H1 (cell line): Measurements from ENCODE around the gene MAPRE2. TPM values are rescaled to one million over a fixed set of nuclear protein-coding genes. Genes with fewer than 3 reads are reported as not detected.

Experiments used
- BACH1 ChIP-seq: IDR thresholded peaks from 2 replicates; pipeline ENCODE4 v1.6.1; 2012; ENCODE audit warnings: low read length, improper control_type of control experiment
- CTCF ChIP-seq, 3 experiments: IDR thresholded peaks; 1 replicate in 2 of 3; 2 replicates in 1 of 3; pipeline versions ENCODE4 v1.5.1 to v1.6.1; 2011; ENCODE audit warnings: low read length in 3 of 3, mild to moderate bottlenecking in 3 of 3, inconsistent platforms in 2 of 3, low read depth in 1 of 3, moderate library complexity in 1 of 3; ENCODE audit not compliant: insufficient read depth in 1 of 3; ENCODE audit errors: control extremely low read depth in 1 of 3
- EZH2 ChIP-seq: fragments of 200-600 bp; sonication (generic); IDR thresholded peaks from 2 replicates; pipeline ENCODE4 v1.7.1; 2012; ENCODE audit warnings: low read depth, mild to moderate bottlenecking, moderate library complexity, low read length, inconsistent platforms; ENCODE audit not compliant: severe bottlenecking
- PHF8 ChIP-seq: fragments of 200-600 bp; sonication (generic); conservative IDR thresholded peaks from 2 replicates; pipeline ENCODE4 v1.7.1; 2012; ENCODE audit warnings: low read depth, mild to moderate bottlenecking, inconsistent platforms, low read length, moderate library complexity
- RAD21 ChIP-seq, 2 experiments: IDR thresholded peaks in 1 of 2; conservative IDR thresholded peaks in 1 of 2; 2 replicates each; pipeline ENCODE4 v1.6.1; 2011; ENCODE audit warnings: low read depth in 2 of 2, low read length in 2 of 2, improper control_type of control experiment in 1 of 2, inconsistent platforms in 1 of 2, mild to moderate bottlenecking in 1 of 2, moderate library complexity in 1 of 2
- SP2 ChIP-seq: IDR thresholded peaks from 2 replicates; pipeline ENCODE4 v1.6.1; 2012; ENCODE audit warnings: mild to moderate bottlenecking, low read length, inconsistent platforms
- TCF12 ChIP-seq: IDR thresholded peaks from 2 replicates; pipeline ENCODE4 v1.6.1; 2011; ENCODE audit warnings: low read depth, mild to moderate bottlenecking, low read length
- YY1 ChIP-seq: IDR thresholded peaks from 2 replicates; pipeline ENCODE4 v1.6.1; 2011; ENCODE audit warnings: low read depth, mild to moderate bottlenecking, low read length
- polyA plus RNA-seq, 7 experiments: library from polyadenylated mRNA; depleted of rRNA in 3 of 7; stranded (reverse) in 5 of 7; unstranded in 2 of 7; fragments of >200 nt in 5 of 7; fragments of 200-250 nt in 2 of 7; gene quantifications; 1 replicate in 5 of 7; 2 replicates in 1 of 7; 4 replicates in 1 of 7; pipeline versions ENCODE4 v1.2.1 to v1.2.3, GENCODE V29; 2011 to 2013; ENCODE audit warnings: missing spikeins in 2 of 7, mixed read lengths in 2 of 7
- total RNA-seq: library from RNA; stranded (reverse); fragmentation: NEBNext Ultra II Directional; extraction: Animal tissue kit (Norgen Biotek cat#: 25700); gene quantifications from 2 replicates; pipeline ENCODE4 v1.2.1, GENCODE V29; 2021

The MAPRE2 gene
- total and polyA plus RNA-seq, 2 of the 8 experiments (the other 6 are each of a cell fraction or from before 2014, with no cell fraction given) = 32.6 to 33.1 TPM

GRCh38 chr18:35049111-35050027 lies 8.2 kb downstream of the MAPRE2 start (continued):
- TF ChIP-seq RAD21 (IDR thresholded peaks at IDR 0.05 in 1 of 2, conservative IDR thresholded peaks at IDR 0.05 in 1 of 2; ENCODE audit: low read depth in 2 of 2, low read length in 2 of 2) = no peak
- no peak for TF ChIP-seq SP2
- TF ChIP-seq CTCF (IDR thresholded peaks at IDR 0.05; ENCODE audit: control extremely low read depth in 1 of 3, insufficient read depth in 1 of 3, low read depth in 1 of 3, low read length in 3 of 3) = no peak
- no peak for TF ChIP-seq PHF8
- TF ChIP-seq BACH1 = no peak
- TF ChIP-seq YY1 = no peak
- no peak for TF ChIP-seq EZH2
- TF ChIP-seq TCF12 = no peak
